Sigmoid colon (tissue), 3 donors: ENCODE results near the gene RPL18.

ENCODE experiments used
- POLR2A ChIP-seq, 2 donors: fragments of 450-650 bp; IDR thresholded peaks; one replicate each; pipeline ENCODE4 v1.6.1; 2016; ENCODE audit warnings: antibody characterized with exemption in 2 of 2, mild to moderate bottlenecking in 2 of 2, moderate library complexity in 2 of 2
- TF ChIP-seq, protein P1 (sequence below), 4 experiments: fragments of 450-650 bp in 3 of 4; fragments of 200-600 bp in 1 of 4; IDR thresholded peaks; one replicate each; pipeline ENCODE4 v1.5.1; 2016 to 2019; ENCODE audit warnings: antibody characterized with exemption in 4 of 4, mild to moderate bottlenecking in 3 of 4, moderate library complexity in 2 of 4

DNA sequence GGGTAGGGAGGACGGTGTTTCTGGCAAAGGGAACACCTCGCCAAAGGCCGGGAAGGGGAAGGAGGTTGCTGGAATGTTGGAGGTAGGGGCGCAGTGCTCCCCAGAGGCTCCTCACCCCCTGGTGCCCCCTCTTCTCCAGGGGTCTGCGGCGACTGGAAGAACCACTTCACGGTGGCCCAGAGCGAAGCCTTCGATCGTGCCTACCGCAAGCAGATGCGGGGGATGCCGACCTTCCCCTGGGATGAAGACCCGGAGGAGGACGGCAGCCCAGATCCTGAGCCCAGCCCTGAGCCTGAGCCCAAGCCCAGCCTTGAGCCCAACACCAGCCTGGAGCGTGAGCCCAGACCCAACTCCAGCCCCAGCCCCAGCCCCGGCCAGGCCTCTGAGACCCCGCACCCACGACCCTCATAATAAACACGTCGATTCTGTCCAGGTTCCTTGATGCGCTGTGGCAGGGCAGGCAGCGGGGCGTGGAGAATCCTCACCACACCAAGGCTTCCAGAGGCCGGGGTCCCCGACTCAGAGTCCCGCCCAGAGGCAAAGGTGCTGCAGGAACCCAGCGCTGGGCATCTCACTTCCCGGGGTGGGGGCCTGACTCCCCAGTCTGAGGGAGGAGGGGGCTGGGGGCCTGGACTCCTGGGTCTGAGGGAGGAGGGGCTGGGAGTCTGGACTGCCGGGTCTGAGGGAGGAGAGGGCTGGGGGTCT, 19.8 kb downstream of the RPL18 start:
- TF ChIP-seq, protein P1, sequence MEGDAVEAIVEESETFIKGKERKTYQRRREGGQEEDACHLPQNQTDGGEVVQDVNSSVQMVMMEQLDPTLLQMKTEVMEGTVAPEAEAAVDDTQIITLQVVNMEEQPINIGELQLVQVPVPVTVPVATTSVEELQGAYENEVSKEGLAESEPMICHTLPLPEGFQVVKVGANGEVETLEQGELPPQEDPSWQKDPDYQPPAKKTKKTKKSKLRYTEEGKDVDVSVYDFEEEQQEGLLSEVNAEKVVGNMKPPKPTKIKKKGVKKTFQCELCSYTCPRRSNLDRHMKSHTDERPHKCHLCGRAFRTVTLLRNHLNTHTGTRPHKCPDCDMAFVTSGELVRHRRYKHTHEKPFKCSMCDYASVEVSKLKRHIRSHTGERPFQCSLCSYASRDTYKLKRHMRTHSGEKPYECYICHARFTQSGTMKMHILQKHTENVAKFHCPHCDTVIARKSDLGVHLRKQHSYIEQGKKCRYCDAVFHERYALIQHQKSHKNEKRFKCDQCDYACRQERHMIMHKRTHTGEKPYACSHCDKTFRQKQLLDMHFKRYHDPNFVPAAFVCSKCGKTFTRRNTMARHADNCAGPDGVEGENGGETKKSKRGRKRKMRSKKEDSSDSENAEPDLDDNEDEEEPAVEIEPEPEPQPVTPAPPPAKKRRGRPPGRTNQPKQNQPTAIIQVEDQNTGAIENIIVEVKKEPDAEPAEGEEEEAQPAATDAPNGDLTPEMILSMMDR (IDR thresholded peaks at IDR 0.05) = no peak
- no peak for TF ChIP-seq POLR2A (IDR thresholded peaks at IDR 0.05)
